IMR-90 (cell line): ENCODE data around the gene SPDYC. TPM values are rescaled to one million over a fixed set of nuclear protein-coding genes. Genes with fewer than 3 reads are reported as not detected.

ENCODE experiments used
- ATAC-seq: fragments of 200-7000 bp; cut with Tn5 transposase; 2 replicates; pipeline ENCODE4 v1.9.1; 2020; ENCODE audit warnings: low read depth, mild to moderate bottlenecking, moderate library complexity
- BruUV-seq: library from RNA; stranded (reverse); fragments of 400-500 nt; replicated peaks from 2 replicates; lab custom pipeline; 2021; lab: Mats Ljungman, UMichigan
- CTCF ChIA-PET: fragments of 300-600 bp; formaldehyde crosslinking; extraction: SDS; loops from one replicate; lab custom pipeline; 2021; ENCODE audit warnings: antibody characterized with exemption; lab: Yijun Ruan, JAX
- POLR2A ChIA-PET: fragments of 300-600 bp; sonication (Branson Sonifier 250); formaldehyde crosslinking; loops from one replicate; lab custom pipeline; 2022; ENCODE audit warnings: antibody characterized with exemption; ENCODE audit not compliant: unreplicated experiment; lab: Charles Lee
- DNase-seq: peaks from one replicate; pipeline ENCODE4 v3.0.0; 2013
- H2AFZ ChIP-seq: replicated peaks from 2 replicates; pipeline ENCODE3; 2013; ENCODE audit warnings: low read length, mild to moderate bottlenecking; ENCODE audit not compliant: poor library complexity
- H2AK5ac ChIP-seq: 2 replicates; pipeline ENCODE4 v1.6.1; 2013; ENCODE audit warnings: low read depth, low read length, inconsistent platforms
- H2AK9ac ChIP-seq: replicated peaks from 2 replicates; pipeline ENCODE3; 2013; ENCODE audit warnings: mild to moderate bottlenecking, low read depth, low read length, moderate library complexity; ENCODE audit not compliant: poor library complexity
- H2BK120ac ChIP-seq: 2 replicates; pipeline ENCODE4 v1.6.1; 2013; ENCODE audit warnings: low read depth, low read length, inconsistent platforms
- H2BK15ac ChIP-seq: 3 replicates; pipeline ENCODE4 v1.6.1; 2013; ENCODE audit warnings: low read depth, low read length, inconsistent platforms
- H2BK20ac ChIP-seq: 2 replicates; pipeline ENCODE4 v1.6.1; 2013; ENCODE audit warnings: low read depth, mild to moderate bottlenecking, inconsistent platforms, low read length, moderate library complexity
- H2BK5ac ChIP-seq: 2 replicates; pipeline ENCODE4 v1.6.1; 2013; ENCODE audit warnings: mild to moderate bottlenecking, low read depth, low read length, inconsistent platforms; ENCODE audit not compliant: poor library complexity, severe bottlenecking
- H3K14ac ChIP-seq: replicated peaks from 2 replicates; pipeline ENCODE4 v1.6.1; 2013; ENCODE audit warnings: low read depth, low read length, inconsistent platforms
- H3K18ac ChIP-seq: 2 replicates; pipeline ENCODE4 v1.6.1; 2013; ENCODE audit warnings: low read depth, low read length, control low read depth
- H3K23ac ChIP-seq: 2 replicates; pipeline ENCODE4 v1.6.1; 2013; ENCODE audit warnings: low read depth, low read length, inconsistent platforms
- H3K27ac ChIP-seq: 2 replicates; pipeline ENCODE4 v1.5.1; 2013; ENCODE audit warnings: mild to moderate bottlenecking, control low read depth, low read length; ENCODE audit not compliant: insufficient read depth
- H3K27me3 ChIP-seq: 2 replicates; pipeline ENCODE4 v1.6.1; 2013; ENCODE audit warnings: low read length; ENCODE audit not compliant: control insufficient read depth, insufficient read depth
- H3K36me3 ChIP-seq: 2 replicates; pipeline ENCODE4 v1.6.1; 2013; ENCODE audit warnings: low read length, mixed read lengths; ENCODE audit not compliant: control insufficient read depth, insufficient read depth
- H3K4ac ChIP-seq: 2 replicates; pipeline ENCODE4 v1.6.1; 2013; ENCODE audit warnings: low read depth, low read length, inconsistent platforms
- H3K4me1 ChIP-seq: 2 replicates; pipeline ENCODE4 v1.6.1; 2013; ENCODE audit warnings: low read length, mixed read lengths; ENCODE audit not compliant: control insufficient read depth, insufficient read depth
- H3K4me2 ChIP-seq: 2 replicates; pipeline ENCODE4 v1.6.1; 2013; ENCODE audit warnings: low read depth, mild to moderate bottlenecking, control low read depth, low read length, moderate library complexity
- H3K4me3 ChIP-seq: 2 replicates; pipeline ENCODE4 v1.5.1; 2013; ENCODE audit warnings: low read depth, mild to moderate bottlenecking, control low read depth, low read length, moderate library complexity; ENCODE audit not compliant: insufficient read depth
- H3K56ac ChIP-seq: 2 replicates; pipeline ENCODE4 v1.6.1; 2013; ENCODE audit warnings: low read length, inconsistent platforms; ENCODE audit not compliant: insufficient read depth; ENCODE audit errors: extremely low read depth
- H3K79me1 ChIP-seq, 2 experiments: 2 replicates each; pipeline ENCODE4 v1.6.1; 2013; ENCODE audit warnings: low read length in 2 of 2, inconsistent platforms in 1 of 2, low read depth in 1 of 2
- H3K9ac ChIP-seq: 2 replicates; pipeline ENCODE4 v1.6.1; 2013; ENCODE audit warnings: low read depth, low read length, control low read depth
- H3K9me1 ChIP-seq: 2 replicates; pipeline ENCODE4 v1.6.1; 2013; ENCODE audit warnings: low read length, inconsistent platforms; ENCODE audit not compliant: insufficient read depth
- H3K9me3 ChIP-seq: 2 replicates; pipeline ENCODE4 v1.6.1; 2013; ENCODE audit warnings: low read length; ENCODE audit not compliant: control insufficient read depth, insufficient read depth
- H4K20me1 ChIP-seq: 2 replicates; pipeline ENCODE4 v1.6.1; 2013; ENCODE audit warnings: low read length, inconsistent platforms; ENCODE audit not compliant: insufficient read depth
- H4K5ac ChIP-seq: 2 replicates; pipeline ENCODE4 v1.6.1; 2013; ENCODE audit warnings: mild to moderate bottlenecking, low read depth, low read length, control low read depth
- H4K8ac ChIP-seq, 2 experiments: 2 replicates each; pipeline ENCODE4 v1.6.1; 2013; ENCODE audit warnings: low read depth in 2 of 2, low read length in 2 of 2, control low read depth in 1 of 2, inconsistent platforms in 1 of 2
- H4K91ac ChIP-seq: 2 replicates; pipeline ENCODE4 v1.6.1; 2013; ENCODE audit warnings: low read depth, low read length, inconsistent platforms; ENCODE audit not compliant: insufficient read depth
- BHLHE40 ChIP-seq: fragments of 150-350 bp; IDR thresholded peaks from 2 replicates; pipeline ENCODE4 v1.6.1; 2016; ENCODE audit warnings: mild to moderate bottlenecking, low read depth, low read length
- CEBPB ChIP-seq: IDR thresholded peaks from 2 replicates; pipeline ENCODE4 v1.6.1; 2012; ENCODE audit warnings: low read depth, low read length, improper control_type of control experiment
- CTCF ChIP-seq: conservative IDR thresholded peaks from 2 replicates; pipeline ENCODE4 v1.5.1; 2012; ENCODE audit warnings: mild to moderate bottlenecking, low read depth, low read length, improper control_type of control experiment
- ELK1 ChIP-seq: fragments of 150-350 bp; IDR thresholded peaks from 2 replicates; pipeline ENCODE4 v1.6.1; 2016; ENCODE audit warnings: low read depth, mild to moderate bottlenecking, low read length, moderate library complexity, borderline replicate concordance
- FOS ChIP-seq: fragments of 150-350 bp; IDR thresholded peaks from 2 replicates; pipeline ENCODE4 v1.6.1; 2016; ENCODE audit warnings: low read depth, low read length
- MAFK ChIP-seq: IDR thresholded peaks from 2 replicates; pipeline ENCODE4 v1.6.1; 2012; ENCODE audit warnings: low read depth, low read length, improper control_type of control experiment
- MAZ ChIP-seq: IDR thresholded peaks from 2 replicates; pipeline ENCODE4 v1.6.1; 2012; ENCODE audit warnings: low read depth, mild to moderate bottlenecking, low read length, improper control_type of control experiment, moderate library complexity, borderline replicate concordance
- MXI1 ChIP-seq: IDR thresholded peaks from 2 replicates; pipeline ENCODE4 v1.6.1; 2012; ENCODE audit warnings: low read depth, mild to moderate bottlenecking, low read length, moderate library complexity, borderline replicate concordance
- NFE2L2 ChIP-seq: fragments of 150-350 bp; IDR thresholded peaks from 2 replicates; pipeline ENCODE4 v1.6.1; 2016; ENCODE audit warnings: low read depth, mild to moderate bottlenecking, low read length
- RAD21 ChIP-seq: IDR thresholded peaks from 2 replicates; pipeline ENCODE4 v1.6.1; 2012; ENCODE audit warnings: low read length, improper control_type of control experiment
- RCOR1 ChIP-seq: IDR thresholded peaks from 2 replicates; pipeline ENCODE4 v1.6.1; 2012; ENCODE audit warnings: mild to moderate bottlenecking, low read length, improper control_type of control experiment; ENCODE audit not compliant: insufficient replicate concordance
- RFX5 ChIP-seq: IDR thresholded peaks from 2 replicates; pipeline ENCODE4 v1.8.0; 2012; ENCODE audit warnings: low read depth, mild to moderate bottlenecking, low read length, moderate library complexity
- SMC3 ChIP-seq: fragments of 150-350 bp; IDR thresholded peaks from 2 replicates; pipeline ENCODE4 v1.6.1; 2016; ENCODE audit warnings: low read depth, mild to moderate bottlenecking, antibody characterized with exemption, low read length, moderate library complexity
- USF2 ChIP-seq: fragments of 150-350 bp; IDR thresholded peaks from 2 replicates; pipeline ENCODE4 v1.6.1; 2017; ENCODE audit warnings: mild to moderate bottlenecking, antibody characterized with exemption, low read length, low read depth
- WGBS, 2 experiments: methylation state at CpG; one replicate each; pipeline versions ENCODE4 v1.1.5 to v1.1.7; 2013; ENCODE audit warnings: missing lambda C conversion rate in 2 of 2; ENCODE audit not compliant: insufficient read length in 1 of 2; ENCODE audit errors: extremely low coverage in 2 of 2; 5-methylcytosine and 5-hydroxymethylcytosine counted together
- dilution Hi-C: fragments of 300-500 bp; cut with HindIII; formaldehyde crosslinking; loops from one replicate; pipeline ENCODE4 v1.14.3; 2018; ENCODE audit warnings: low sequenced_read_pairs; ENCODE audit not compliant: unreplicated experiment
- in situ Hi-C: fragments of 300-500 bp; cut with MboI; formaldehyde crosslinking; loops from 3 replicates; pipeline ENCODE4 v1.14.3; 2019; ENCODE audit warnings: low sequenced_read_pairs, inconsistent platforms, mixed read lengths
- intact Hi-C: fragments of 100-400 bp; cut with micrococcal nuclease; formaldehyde crosslinking; loops from 2 replicates; pipeline ENCODE4 v1.10.0; 2022
- polyA plus RNA-seq, 3 experiments: library from polyadenylated mRNA; depleted of rRNA; stranded (reverse); fragments of >200 nt; gene quantifications; 2 replicates each; pipeline ENCODE4 v1.2.3, GENCODE V29; 2012; ENCODE audit warnings: low replicate concordance in 1 of 3
- total RNA-seq: library from RNA; depleted of rRNA; stranded (reverse); fragments of >200 nt; gene quantifications from 2 replicates; pipeline ENCODE4 v1.2.3, GENCODE V29; 2012

Gene SPDYC
- total and polyA plus RNA-seq, 2 of the 4 experiments (the other 2 are of a cell fraction) = not detected

DNA sequence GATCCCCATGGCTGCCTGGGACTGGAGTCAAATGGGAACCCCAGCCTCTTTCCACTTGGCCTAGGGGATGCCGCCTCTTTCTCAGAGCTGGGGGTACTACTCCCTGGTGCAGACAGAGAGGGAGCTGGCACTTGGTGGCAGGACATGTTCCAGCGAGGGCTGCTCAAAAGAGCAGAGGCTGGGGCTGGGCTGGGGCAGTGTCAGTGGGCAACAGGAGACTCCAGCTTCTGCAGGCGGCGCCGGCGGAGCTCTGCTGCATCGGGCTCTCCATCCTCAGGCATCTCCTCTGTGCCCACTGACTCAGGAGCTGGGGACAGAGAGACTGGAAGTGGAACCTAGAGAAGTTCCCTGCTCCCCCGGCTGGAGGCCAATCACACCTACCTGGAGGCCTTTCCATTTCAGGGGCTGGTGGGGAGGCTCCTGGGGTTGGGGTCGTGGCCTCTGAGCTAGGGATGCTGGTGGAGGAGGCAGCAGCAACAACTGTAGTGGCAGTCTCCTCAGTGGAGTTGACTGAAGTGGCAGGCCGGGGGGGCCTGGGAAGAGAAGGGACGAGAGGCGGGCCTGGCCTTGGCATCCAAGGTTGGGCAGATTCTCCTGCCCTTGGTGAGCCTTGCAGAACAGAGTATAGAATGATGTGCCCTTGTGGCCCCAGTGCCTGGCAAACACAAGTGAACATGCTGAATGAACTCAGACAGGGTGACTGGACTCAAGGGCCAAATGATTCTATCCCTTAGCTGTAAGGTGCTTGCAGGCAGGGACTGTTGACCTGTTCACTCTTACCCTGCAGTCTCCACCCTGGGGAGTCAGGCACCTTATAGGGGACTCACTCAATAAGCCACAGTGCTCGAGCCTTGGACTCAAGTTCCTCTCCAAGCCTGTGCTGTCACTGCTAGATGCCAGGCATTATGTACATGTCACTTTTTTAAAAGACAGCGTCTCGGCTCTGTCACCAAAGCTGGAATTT, 41.6 kb upstream of the SPDYC start:
- no peak overlapping the region for H3K18ac ChIP-seq
- no peak overlapping the region for H3K56ac ChIP-seq
- no peak overlapping the region for H2BK5ac ChIP-seq
- H2BK20ac ChIP-seq = no peak overlapping the region
- no peak overlapping the region for H3K9ac ChIP-seq
- no peak overlapping the region for H3K4me3 ChIP-seq
- no peak overlapping the region for H3K4ac ChIP-seq
- no peak overlapping the region for H2AK9ac ChIP-seq
- 90% methylated on average over 2 of the region's 15 CpGs; no CpG with 5 or more reads in 1 of the 2 experiments for WGBS, 2 experiments
- peaks cover 6% of the 10 kb centered on the region; the same call in 1 of the 2 replicates for H3K4me1 ChIP-seq
- no peak overlapping the region for H3K23ac ChIP-seq
- no peaks in the 10 kb centered on the region for H3K27me3 ChIP-seq
- no peaks in the 10 kb centered on the region for H3K9me3 ChIP-seq
- H3K9me1 ChIP-seq = peaks cover 11% of the 10 kb centered on the region
- no peak overlapping the region for H2BK120ac ChIP-seq
- no peak overlapping the region for H3K27ac ChIP-seq
- no peak overlapping the region for H2BK15ac ChIP-seq
- peaks cover 80% of the 10 kb centered on the region for H3K36me3 ChIP-seq
- CTCF ChIA-PET = no interaction called here
- POLR2A ChIA-PET = no interaction called here
- no peak overlapping the region for H3K4me2 ChIP-seq
- intact Hi-C loops = no loop called here
- no peak overlapping the region for H2AFZ ChIP-seq
- H2AK5ac ChIP-seq = no peak overlapping the region
- no peak overlapping the region for H4K8ac ChIP-seq
- H3K79me1 ChIP-seq = peaks cover 25 to 62% of the 10 kb centered on the region in 2 experiments
- in situ Hi-C loops = no loop called here
- H4K5ac ChIP-seq = no peak overlapping the region
- peaks cover 26% of the 10 kb centered on the region for H4K20me1 ChIP-seq
- DNase-seq (no peak), ATAC-seq (no peak)
- H3K14ac ChIP-seq = no peak overlapping the region
- no peak overlapping the region for H4K91ac ChIP-seq
- dilution Hi-C loops = no loop called here
- BruUV-seq = no TSS peak
- TF ChIP-seq RAD21 (no peak), FOS (no peak), RFX5 (no peak), CTCF (no peak), MXI1 (no peak), ELK1 (no peak), MAFK (no peak), BHLHE40 (no peak), SMC3 (no peak), RCOR1 (no peak), MAZ (no peak), USF2 (no peak), NFE2L2 (no peak), CEBPB (no peak)
